ENCODE results near the gene MPHOSPH10. TPM values are rescaled to one million over a fixed set of nuclear protein-coding genes. Genes with fewer than 3 reads are reported as not detected.

MPHOSPH10 gene, protein sequence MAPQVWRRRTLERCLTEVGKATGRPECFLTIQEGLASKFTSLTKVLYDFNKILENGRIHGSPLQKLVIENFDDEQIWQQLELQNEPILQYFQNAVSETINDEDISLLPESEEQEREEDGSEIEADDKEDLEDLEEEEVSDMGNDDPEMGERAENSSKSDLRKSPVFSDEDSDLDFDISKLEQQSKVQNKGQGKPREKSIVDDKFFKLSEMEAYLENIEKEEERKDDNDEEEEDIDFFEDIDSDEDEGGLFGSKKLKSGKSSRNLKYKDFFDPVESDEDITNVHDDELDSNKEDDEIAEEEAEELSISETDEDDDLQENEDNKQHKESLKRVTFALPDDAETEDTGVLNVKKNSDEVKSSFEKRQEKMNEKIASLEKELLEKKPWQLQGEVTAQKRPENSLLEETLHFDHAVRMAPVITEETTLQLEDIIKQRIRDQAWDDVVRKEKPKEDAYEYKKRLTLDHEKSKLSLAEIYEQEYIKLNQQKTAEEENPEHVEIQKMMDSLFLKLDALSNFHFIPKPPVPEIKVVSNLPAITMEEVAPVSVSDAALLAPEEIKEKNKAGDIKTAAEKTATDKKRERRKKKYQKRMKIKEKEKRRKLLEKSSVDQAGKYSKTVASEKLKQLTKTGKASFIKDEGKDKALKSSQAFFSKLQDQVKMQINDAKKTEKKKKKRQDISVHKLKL
- 10.1 and 13.1 TPM in 2 replicates for total RNA-seq

DNA sequence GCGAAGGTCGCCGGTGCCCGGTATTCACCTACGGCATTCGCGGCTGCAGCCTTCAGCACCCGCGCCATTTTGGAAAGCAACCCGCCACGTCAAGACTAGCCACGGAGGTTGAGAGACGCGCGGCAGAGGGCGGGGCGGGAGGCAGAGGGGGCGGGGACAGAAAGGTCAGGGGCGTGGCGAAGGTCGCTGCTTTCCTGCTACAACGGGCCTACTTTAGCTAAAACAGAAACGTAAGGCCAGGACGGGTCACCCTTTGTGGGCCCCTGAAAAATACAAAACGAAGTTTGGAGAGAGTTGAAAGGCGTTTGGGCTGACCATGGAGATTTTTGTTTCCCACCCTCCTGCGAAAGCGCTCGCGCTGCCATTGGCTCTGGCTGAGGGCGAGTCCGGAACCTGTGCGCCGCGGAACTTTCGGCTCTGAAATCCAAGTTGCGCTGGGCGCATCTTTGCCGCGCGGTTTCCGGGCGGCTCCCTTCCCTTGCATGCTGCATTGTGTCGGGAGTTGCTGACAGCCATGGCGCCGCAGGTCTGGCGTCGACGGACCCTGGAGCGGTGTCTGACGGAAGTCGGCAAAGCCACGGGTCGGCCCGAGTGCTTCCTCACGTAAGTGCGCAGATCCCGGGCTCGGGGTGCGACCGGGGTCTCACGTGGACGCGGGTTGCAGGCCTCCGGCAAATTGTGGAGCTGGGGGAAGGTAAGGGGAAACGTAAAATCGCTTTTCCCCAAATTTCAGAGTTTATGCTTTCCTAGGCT is at the start of gene MPHOSPH10, which contains the start of gene MCEE:
Gene MPHOSPH10 (plus strand): TSS at position 483 of the 753 bp plus-strand sequence. CDS start 32 bp downstream, at position 515.
Gene MCEE (minus strand): TSS at position 78 of the 753 bp plus-strand sequence. CDS start 10 bp downstream, at position 68.

Other genes starting within 250 kb of the MPHOSPH10 start
- gene VAX2, start 230.1 kb upstream of the MPHOSPH10 start, total RNA-seq: 1.7 and 7.1 TPM in 2 replicates
- gene ATP6V1B1, start 194.7 kb upstream of the MPHOSPH10 start, total RNA-seq: under 0.01 TPM in 1 of 2 replicates, not detected in the other
- gene ANKRD53, start 152.0 kb upstream of the MPHOSPH10 start, total RNA-seq: 3.2 TPM in 1 of 2 replicates, not detected in the other
- gene TEX261, start 135.8 kb upstream of the MPHOSPH10 start, total RNA-seq: 47.6 and 80.5 TPM in 2 replicates
- 144 and 181 TPM in 2 replicates for gene NAGK, start 62.0 kb upstream of the MPHOSPH10 start, total RNA-seq
- gene MCEE, start 405 bp upstream of the MPHOSPH10 start, total RNA-seq: 15.2 and 23.4 TPM in 2 replicates
- 0.71 and 0.86 TPM in 2 replicates for gene PAIP2B, start 96.5 kb downstream of the MPHOSPH10 start, total RNA-seq
- gene ZNF638, start 201.1 kb downstream of the MPHOSPH10 start, total RNA-seq: 27.4 and 55.3 TPM in 2 replicates